Retinal pigment epithelial cell (primary cell): Measurements from ENCODE around the gene ATP2C2.

ENCODE experiments used
- DNase-seq: peaks from one replicate; pipeline ENCODE4 v3.0.0-alpha.2; 2010; ENCODE audit warnings: low read depth
- H3K4me3 ChIP-seq: 2 replicates; pipeline ENCODE4 v1.5.1; 2011; ENCODE audit warnings: mild to moderate bottlenecking, low read length, control low read depth, moderate library complexity
- TF ChIP-seq, protein P1 (sequence below): conservative IDR thresholded peaks from 2 replicates; pipeline ENCODE4 v1.5.1; 2011; ENCODE audit warnings: low read depth, low read length, control low read depth, inconsistent platforms

Gene ATP2C2

DNA sequence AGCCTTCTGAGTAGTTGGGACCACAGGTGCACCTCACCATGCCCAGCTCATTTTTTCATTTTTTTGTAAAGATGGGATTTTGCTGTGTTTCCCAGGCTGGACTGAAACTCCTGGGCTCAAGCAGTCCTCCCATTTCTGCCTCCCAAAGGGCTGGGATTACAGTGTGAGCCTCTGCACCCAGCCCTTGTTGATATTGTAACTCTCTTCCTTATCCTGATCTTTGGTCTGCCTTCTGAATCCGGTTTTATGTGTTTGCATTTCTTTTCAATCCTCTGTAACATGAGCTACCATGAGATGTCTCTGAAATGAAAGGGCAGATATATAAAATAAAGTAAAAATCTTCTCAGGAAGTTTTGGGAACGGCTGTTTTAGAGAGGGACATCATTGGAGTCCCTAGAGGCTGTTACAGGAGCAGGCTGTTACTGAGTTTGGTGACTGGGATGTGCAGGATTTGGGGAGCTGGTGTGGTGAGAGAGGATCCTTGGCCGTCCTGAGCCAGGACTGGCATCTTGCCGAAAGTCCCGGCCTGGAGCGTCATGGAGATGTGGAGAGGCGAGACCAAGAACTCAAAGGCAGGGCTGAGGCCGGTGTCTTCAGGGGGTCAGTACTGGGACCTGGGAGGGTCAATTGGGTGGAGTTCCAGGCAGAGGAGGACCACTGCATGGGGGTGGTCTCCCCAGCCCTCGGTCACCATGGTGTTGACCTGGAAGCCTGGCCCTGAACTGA, 39.4 kb downstream of the ATP2C2 start:
- no peak for DNase-seq
- TF ChIP-seq, protein P1, sequence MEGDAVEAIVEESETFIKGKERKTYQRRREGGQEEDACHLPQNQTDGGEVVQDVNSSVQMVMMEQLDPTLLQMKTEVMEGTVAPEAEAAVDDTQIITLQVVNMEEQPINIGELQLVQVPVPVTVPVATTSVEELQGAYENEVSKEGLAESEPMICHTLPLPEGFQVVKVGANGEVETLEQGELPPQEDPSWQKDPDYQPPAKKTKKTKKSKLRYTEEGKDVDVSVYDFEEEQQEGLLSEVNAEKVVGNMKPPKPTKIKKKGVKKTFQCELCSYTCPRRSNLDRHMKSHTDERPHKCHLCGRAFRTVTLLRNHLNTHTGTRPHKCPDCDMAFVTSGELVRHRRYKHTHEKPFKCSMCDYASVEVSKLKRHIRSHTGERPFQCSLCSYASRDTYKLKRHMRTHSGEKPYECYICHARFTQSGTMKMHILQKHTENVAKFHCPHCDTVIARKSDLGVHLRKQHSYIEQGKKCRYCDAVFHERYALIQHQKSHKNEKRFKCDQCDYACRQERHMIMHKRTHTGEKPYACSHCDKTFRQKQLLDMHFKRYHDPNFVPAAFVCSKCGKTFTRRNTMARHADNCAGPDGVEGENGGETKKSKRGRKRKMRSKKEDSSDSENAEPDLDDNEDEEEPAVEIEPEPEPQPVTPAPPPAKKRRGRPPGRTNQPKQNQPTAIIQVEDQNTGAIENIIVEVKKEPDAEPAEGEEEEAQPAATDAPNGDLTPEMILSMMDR = no peak
- H3K4me3 ChIP-seq = no peak overlapping the region

- no peak overlapping the region for H3K4me3 ChIP-seq
- DNase-seq = no peak
- TF ChIP-seq, protein P1 = no peak
Measured at GRCh38 chr16:84408314-84408690, 40.0 kb downstream of the ATP2C2 start.

- no peak overlapping the region for H3K4me3 ChIP-seq
- DNase-seq = no peak
- TF ChIP-seq, protein P1 = no peak
Measured at GRCh38 chr16:84408856-84409255, 40.5 kb downstream of the ATP2C2 start.

GRCh38 chr16:84410361-84411138, 42.2 kb downstream of the ATP2C2 start:
- no peak for DNase-seq
- TF ChIP-seq, protein P1 = no peak
- H3K4me3 ChIP-seq = no peak overlapping the region

DNA sequence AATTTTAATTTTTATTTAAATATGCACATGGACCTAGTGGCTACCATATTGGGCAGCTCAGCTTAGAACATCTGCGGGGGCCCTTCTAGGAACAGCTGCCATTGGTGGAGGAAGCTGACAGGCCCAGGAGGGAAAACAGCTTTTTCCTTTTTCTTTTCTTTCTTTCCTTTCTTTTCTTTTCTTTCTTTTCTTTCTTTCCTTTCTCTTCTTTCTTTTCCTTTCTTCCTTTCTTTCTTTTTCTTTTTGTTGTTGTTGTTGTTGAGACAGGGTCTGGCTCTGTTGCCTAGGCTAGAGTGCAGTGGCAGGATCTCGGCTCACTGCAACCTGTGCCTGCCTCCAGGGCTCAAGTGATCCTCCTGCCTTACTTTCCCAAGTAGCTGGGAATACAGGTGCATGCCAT, 43.4 kb downstream of the ATP2C2 start:
- H3K4me3 ChIP-seq = no peak overlapping the region
- DNase-seq = no peak
- TF ChIP-seq, protein P1 = no peak

DNA sequence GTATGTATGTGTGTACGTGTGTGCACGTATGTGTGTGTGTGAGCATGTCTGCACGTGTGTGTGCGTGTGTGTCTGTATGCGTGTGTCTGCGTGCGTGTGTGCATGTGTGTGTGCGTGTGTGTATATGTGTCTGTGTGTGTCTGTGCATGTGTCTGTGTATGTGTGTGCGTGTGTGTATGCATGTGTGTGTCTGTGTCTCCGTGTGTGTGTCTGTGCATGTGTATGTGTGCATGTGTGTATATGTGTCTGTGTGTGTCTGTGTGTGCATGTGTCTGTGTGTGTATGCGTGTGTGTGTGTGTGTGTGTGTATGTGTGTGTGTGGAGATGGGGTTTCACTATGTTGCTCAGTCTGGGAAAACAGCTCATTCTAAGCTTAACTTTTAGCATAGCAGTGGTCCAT, 43.9 kb downstream of the ATP2C2 start:
- TF ChIP-seq, protein P1 = no peak
- no peak overlapping the region for H3K4me3 ChIP-seq
- DNase-seq = no peak
